ENCODE measurements around the gene ZNF536.

Gene ZNF536

GRCh38 chr19:30522341-30522740, 150.2 kb downstream of the ZNF536 start:
- in situ Hi-C loops (cut with MboI; ENCODE audit: low sequenced_read_pairs, unreplicated experiment) = no loop called here
- TF ChIP-seq CTCF (IDR thresholded peaks at IDR 0.05; ENCODE audit: borderline replicate concordance, control extremely low read depth, extremely low read depth, insufficient read depth, missing control alignments) = no peak
- DNase-seq (ENCODE audit: low spot score) = no peak

- in situ Hi-C loops (cut with MboI; ENCODE audit: low sequenced_read_pairs, unreplicated experiment) = no loop called here
- DNase-seq (ENCODE audit: low spot score) = no peak
- TF ChIP-seq CTCF (IDR thresholded peaks at IDR 0.05; ENCODE audit: borderline replicate concordance, control extremely low read depth, extremely low read depth, insufficient read depth, missing control alignments) = no peak
These were observed 151.6 kb downstream of the ZNF536 start for GRCh38 chr19:30523791-30524190.

DNA sequence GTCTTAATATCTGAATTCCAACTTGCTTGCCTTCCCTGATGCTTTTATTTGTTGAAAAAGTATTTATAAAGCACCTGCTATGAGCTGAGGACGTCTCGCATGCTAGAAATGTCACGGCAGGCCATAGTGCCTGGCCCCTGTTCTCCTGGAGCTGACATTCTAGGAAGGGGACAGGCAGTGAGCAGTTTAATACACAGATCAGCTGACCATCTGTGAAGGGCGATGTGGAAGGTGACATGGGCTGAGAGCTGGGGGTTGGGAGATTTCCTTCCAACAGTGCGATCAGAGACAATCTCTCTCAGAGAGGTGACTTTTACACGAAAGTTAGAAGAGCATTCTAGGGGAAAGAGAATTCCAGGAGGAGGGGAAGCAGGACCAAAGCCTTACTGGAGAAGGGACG, 153.2 kb downstream of the ZNF536 start:
- in situ Hi-C loops (cut with MboI; ENCODE audit: low sequenced_read_pairs, unreplicated experiment) = no loop called here
- DNase-seq (ENCODE audit: low spot score) = no peak
- no peak for TF ChIP-seq CTCF (IDR thresholded peaks at IDR 0.05; ENCODE audit: borderline replicate concordance, control extremely low read depth, extremely low read depth, insufficient read depth, missing control alignments)

DNA sequence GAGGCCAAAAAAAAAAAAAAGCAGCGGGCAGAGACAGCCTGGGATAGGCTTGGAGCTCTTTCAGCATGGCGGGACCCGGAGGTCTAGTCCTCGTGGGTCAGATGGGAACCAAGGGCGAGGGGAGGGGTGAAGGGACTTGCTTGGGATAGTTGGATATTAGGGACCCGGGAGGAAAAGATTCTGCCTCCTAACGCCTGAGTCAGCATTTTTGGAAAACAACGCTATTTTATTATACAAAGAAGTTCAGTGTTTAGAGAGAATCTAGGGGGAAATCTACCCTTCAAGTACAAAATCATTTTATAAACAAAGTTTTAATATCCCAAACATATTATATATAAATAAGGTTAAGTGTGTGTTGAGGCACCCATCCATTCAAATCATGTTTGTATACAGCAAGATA, 156.7 kb downstream of the ZNF536 start:
- no peak for DNase-seq (ENCODE audit: low spot score)
- in situ Hi-C loops (cut with MboI; ENCODE audit: low sequenced_read_pairs, unreplicated experiment) = no loop called here
- TF ChIP-seq CTCF (IDR thresholded peaks at IDR 0.05; ENCODE audit: borderline replicate concordance, control extremely low read depth, extremely low read depth, insufficient read depth, missing control alignments) = no peak

GRCh38 chr19:30529876-30530275, 157.7 kb downstream of the ZNF536 start:
- no peak for DNase-seq (ENCODE audit: low spot score)
- in situ Hi-C loops (cut with MboI; ENCODE audit: low sequenced_read_pairs, unreplicated experiment) = no loop called here

GRCh38 chr19:30530751-30531150, 158.6 kb downstream of the ZNF536 start:
- in situ Hi-C loops (cut with MboI; ENCODE audit: low sequenced_read_pairs, unreplicated experiment) = no loop called here
- DNase-seq (ENCODE audit: low spot score) = no peak
- no peak for TF ChIP-seq CTCF (IDR thresholded peaks at IDR 0.05; ENCODE audit: borderline replicate concordance, control extremely low read depth, extremely low read depth, insufficient read depth, missing control alignments)

More at GRCh38 chr19:30529876-30530275, 157.7 kb downstream of the ZNF536 start:
- TF ChIP-seq CTCF (IDR thresholded peaks at IDR 0.05; ENCODE audit: borderline replicate concordance, control extremely low read depth, extremely low read depth, insufficient read depth, missing control alignments) = no peak

DNA sequence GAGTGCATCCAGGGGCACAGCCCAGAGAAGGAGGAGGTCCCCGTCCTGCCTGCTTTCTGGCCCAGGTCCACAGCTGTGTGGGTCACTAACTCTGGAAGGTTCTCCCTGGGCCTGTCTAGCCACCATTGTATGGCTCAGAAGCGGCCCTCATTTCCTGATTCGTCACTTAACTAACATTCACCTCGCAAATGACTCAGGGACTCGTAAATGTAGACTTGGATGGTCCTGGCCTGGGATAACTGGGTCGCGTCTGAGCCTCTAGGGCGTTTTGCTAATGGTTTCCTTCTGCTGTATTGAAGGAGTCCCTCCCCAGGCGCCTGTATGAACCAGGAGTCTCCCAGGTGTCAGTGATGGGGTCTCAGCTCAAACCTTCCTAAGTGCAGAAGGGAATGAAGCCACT, 162.8 kb downstream of the ZNF536 start:
- no peak for DNase-seq (ENCODE audit: low spot score)
- TF ChIP-seq CTCF (IDR thresholded peaks at IDR 0.05; ENCODE audit: borderline replicate concordance, control extremely low read depth, extremely low read depth, insufficient read depth, missing control alignments) = no peak
- in situ Hi-C loops (cut with MboI; ENCODE audit: low sequenced_read_pairs, unreplicated experiment) = no loop called here
